CD4-positive, alpha-beta T cell treated with Interferon alpha-2 for 1 hour (primary cell): ENCODE measurements around the gene ATF4.
"Not testable (repeated sequence)": the region's sequence is repeated elsewhere in the genome, so short reads cannot be mapped to it uniquely, and the experiment has no call there.

Source experiments
- DNase-seq, 2 donors: peaks; one replicate each; pipeline ENCODE4 v3.0.0-alpha.2; 2020 to 2022

The ATF4 gene

DNA sequence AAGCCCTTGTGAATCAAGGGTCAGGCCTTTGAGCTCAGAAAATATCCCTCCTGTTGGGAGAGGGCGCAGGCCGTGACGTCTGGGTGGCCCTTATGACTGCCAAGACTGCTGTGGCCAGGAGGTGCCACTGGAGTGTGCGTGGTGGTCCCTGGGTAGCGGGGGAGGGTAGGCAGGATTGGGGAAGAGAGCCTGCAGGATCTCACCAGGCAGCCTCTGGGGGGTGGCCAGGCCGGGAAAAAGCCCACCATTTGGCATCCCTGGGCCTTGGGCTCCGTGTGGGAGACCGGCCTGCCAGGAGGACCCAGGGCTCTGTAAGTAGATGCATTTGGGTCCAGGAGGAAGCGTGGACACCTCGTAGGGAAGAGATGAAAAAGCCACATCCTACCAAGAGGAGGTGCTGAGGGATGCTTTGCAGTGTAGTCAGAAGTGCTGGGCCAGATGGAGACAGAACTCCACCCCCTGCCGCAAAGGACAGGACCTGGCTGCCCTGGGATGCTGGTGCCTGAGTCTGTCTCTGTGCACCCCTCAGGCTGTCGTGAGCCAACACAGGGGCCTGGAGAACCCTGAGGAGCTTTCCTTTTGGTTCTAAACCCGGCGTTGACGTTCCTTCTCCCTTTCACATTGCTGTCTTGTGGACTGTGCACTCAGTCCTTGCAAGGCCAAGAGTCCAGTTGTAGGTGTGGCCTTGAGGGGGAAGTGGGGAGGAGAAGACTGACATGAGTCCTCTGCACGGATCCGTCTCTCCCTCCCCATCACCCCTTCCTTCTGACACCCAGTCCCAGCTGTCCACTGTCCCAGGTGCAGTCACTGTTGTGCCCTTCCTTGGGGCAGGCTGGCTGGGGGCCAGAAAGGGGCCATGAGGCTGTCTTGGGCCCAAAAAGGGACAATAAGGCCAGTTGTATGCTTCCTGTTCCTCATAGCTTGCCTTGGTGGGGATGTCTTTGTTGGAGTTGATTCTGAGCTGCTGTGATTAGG lies 31.0 kb upstream of the ATF4 start:
- no peak for DNase-seq

DNA sequence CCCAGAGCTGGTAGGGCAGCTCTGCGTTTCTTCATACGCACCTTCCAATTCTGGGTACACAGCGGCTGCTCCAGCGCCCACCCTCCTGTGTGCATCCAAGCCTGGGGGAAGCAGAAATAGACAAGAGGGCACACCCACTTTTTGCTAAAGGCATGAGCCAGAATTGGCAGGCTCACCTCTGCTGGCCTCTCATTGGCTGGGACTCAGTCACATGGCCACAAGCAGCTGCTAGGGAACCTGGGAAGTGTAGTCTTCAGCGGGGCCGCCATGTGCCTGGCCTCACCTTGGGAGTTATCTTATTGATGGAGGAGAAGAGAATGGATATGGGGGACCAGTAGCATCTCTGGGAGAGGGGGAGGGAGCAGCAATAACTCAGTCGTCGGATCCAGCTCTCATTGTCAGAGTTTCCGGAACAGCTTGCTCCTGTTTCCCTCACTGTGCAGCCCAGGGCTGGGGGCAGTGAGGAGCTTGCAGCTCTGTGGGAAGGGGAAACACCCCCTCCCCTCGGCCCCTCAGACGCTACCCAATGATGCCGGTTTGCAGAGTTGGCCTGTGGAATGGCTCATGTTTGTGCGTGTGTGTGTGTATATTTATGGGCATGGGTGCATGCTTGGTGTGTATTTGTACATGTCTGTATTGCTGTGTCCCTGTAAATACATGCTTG lies 30.1 kb upstream of the ATF4 start:
- DNase-seq = peak; percentile 88 to 90

DNA sequence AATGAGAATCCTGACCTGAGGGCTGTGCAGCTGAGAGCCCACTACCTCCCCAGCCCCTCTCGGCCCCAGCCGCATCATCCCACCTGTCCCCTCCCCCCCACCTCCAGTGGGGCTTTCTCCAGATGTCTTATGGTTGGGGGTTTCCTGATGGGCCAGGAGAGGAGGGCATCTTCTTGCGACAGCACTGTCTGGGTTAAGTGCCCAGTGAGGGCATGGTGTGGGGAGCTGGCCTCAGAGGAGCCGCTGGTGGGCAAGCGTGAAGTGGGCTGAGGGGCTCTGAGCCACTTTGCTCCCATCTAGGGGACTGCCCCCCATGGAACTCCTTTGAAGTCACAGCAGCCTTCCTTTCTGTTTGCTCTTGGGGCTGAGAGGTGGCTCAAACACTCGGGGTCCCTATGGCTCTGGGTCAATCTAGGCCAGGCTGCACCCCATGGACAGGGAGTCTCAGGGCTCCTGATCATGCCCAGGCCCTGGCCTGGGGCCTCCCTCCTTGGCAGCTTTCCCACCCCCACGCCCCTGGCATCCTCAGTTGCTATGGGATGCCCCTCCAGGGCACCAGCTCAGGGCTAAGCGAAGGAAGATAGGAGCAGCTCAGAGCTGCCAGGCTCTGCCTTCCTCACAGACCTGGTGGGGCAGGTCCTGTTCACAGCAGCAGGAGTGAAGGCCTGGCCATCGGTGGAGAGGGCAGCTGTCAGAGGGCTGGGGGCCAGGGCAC lies 29.2 kb upstream of the ATF4 start:
- no peak for DNase-seq

DNA sequence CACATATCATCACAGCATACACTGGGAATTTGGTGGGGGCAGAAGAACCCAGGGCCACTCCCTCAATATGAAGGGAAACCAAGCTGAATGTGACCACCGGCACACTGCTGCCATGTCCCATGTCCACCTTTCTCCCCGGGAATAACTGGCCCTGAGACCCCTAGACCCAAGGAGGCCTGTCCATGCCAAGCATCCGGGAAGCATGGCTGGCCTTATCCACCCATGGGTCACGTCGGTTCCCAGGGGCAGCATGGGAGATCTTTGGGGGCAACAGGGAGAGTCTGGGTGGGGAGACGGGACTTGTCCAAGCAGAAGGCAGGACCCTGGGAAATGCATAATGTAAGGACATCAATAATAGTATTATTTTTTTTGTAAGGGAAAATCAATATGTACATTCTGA lies 28.7 kb upstream of the ATF4 start:
- no peak for DNase-seq

DNA sequence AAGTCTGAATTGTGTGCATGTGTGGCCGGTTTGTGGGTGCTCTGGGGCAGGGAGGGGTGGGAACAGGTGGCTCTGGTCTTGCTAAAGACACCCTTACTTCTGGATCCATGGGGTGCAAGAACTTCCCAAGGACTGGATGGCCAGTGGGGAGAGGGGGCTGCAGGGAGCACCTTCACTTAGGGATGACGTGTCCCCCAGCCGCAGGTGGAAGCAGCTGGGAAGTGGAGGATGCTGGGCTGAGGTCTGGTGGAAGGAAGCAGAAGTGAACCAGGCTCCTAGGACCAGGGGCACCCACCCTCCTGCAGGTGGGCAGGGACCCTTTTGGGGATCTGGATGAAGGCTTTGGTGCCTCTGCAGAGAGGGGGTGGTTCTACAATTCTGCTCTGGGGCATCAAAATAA lies 28.2 kb upstream of the ATF4 start:
- no peak for DNase-seq

DNA sequence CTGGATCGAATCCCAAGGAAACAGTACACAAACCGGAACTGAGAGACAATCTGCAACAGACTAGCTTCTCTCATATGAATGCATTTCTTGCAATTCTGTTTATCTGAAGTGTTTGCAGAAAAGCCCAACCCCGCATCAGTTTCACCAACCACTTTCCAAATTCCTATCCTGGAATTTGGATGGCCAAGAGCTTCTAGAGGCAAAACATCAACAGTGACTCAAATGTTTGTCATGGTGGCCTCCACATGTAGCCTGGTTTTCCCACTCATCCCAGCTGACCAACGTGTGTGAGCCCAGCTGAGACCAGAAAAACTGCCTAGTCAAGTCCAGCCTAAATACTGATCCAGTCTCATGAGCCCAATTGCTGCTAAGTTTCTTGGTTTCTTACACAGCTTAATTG lies 26.6 kb upstream of the ATF4 start:
- no peak for DNase-seq

DNA sequence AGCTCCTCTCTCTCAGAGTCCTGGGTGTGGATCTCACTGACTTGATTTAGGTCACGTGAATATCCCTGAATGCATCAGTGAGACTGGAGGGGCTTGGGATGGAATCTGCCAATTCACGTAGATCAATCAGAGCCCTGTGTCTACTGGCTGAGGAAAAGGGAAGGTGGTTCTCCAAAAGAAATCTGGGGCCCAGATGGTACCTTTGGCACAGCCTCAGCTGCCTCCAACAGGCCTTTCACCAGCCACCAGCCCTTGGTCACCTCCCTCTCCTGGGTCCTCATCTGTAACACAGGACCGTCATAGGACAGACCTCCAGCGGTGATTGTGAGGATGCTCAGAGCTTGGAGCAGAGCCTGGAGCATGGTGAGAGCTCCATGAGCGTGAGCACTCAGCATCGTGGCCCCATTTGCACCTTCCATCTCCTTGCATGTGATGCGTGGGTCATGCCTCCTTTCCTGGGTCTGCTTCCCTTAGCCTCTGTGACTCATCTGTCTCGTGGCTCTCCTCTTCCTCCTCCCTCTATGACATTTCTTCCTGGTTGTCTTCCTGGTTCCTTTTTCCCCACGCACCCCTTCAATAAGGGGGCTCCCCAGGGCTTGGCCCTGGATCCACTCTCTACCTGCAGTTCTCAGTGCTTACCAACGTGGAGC lies 25.8 kb upstream of the ATF4 start:
- peak in 1 of 2 donors; percentile 31 for DNase-seq

DNA sequence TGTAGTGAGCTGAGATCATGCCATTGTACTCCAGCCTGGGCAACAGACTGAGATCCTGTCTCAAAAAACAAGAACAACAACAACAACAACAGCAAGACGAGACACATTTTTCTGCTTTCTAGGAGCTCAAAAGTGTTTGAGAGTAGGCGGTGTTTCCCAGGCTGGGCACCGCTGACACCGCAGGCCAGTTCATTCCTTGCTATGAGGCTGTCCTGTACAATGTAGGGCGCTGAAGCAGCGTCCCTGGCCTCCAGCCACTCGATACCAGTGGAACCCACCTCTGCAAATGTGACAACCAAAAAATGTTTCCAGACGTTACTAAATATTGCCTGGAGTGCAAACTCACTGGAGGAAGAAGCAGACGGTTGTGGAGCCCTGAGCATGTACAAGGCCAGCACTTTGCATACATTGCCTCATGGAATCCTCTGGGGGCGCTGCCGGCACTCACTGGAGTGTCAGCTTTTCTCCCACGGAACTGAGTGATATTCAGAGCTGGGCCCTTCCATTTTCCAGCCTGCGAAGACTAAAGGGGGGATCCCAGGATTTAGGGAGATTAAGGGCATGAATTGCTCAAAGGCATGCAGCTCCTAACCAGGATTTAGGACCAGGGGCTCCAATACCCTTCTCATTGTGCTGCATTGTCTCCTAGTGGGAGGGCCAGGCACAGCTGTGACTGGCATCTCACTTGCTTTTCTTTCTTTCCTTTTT lies 24.1 kb upstream of the ATF4 start:
- DNase-seq = peak; percentile 58 to 59

DNA sequence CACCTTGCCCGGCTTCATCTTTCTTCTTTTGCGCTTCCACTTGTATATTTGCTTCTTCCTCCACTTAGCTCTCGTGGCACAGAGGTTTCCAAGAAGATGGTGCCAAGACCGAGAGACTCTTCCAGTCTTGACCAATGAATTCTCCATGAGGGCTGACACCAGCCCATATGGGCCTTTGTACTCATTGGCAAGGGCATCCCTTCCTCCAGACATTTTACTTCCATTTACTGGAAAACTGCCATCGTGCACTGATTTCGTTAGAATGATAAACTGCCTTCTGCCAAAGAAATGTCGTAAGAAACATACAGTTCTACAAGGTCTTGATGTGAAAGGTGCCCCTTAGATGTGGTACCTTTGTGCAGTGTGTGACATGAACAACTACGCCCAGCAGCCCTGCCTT lies 22.9 kb upstream of the ATF4 start:
- DNase-seq = no peak

DNA sequence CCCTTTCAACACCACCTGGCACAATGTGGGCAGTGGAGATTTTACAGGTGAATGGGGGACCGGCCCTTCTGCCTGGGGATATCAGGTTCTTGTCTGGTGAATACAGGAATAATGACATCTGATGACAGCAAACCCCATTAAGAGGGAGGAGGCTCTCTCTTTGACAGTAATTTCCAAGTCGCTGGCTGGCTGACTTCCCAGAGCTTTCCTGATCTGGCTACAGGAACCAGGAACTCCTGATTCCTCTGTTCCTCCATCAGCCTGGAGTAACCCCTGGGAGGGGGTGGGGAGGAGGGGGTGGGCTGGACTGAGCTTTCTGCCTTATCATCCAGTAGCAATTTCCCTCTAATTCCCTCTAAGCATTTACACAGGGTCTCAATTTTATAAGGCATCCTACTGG lies 22.0 kb upstream of the ATF4 start:
- DNase-seq = no peak

DNA sequence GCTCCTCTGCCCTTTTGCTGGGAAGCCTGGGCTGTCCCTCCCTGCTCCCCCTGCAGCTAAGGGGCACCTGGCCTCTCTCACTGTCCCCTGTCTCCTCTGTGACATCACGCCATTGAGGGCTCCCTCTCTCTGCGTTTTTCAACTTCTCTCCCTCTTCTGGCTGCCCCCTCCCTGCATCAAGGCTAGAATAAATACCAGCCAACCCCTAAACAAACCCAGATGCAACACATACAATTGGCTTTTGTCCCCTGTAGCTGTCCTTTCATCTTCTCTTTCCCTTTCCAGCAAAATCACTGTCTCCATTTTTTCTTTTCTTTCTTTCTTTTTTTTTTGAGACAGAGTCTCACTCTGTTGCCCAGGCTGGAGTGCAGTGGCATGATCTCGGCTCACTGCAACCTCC lies 21.6 kb upstream of the ATF4 start:
- DNase-seq = no peak

DNA sequence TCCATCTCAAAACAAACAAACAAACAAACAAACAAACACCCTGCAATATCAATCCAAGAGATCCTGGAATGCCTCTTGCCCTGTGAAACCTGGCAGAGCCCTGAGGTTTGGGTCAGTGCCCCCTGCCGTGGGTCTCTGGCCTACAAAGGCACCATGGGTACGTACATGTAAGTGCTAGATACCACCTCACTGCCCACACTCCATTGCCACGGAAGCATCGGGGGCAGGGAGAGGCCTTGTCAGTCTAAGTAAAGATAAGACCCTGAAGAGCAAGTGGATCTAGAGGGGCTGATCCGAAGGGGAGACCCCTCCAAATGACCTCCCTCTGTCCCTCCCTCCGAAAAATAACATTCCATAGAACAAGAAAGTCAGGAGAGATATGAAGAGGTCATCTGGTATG lies 20.3 kb upstream of the ATF4 start:
- DNase-seq = no peak

DNA sequence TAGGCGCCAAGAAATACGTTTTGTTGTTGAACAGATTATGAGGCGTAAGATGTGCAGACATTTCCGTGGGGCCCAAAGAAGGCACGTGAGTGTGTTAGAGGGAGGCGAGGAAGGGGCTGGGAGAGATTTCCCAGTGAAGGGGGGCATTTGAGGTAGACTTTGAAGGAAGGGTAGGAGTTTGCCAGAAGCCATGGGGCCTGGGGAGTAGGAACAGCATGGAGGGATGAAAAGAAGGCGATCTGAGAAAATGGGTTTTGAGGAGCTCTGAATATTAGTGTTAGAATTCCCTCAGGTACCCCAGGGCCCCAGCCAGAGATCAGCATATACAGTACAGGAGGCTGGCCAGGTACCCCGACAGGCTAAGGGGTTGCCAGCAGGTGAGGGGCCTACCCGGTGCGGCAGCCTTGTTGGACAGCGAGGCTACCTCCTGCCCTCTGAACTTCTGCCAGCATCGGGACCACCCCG lies 18.7 kb upstream of the ATF4 start:
- DNase-seq = no peak

DNA sequence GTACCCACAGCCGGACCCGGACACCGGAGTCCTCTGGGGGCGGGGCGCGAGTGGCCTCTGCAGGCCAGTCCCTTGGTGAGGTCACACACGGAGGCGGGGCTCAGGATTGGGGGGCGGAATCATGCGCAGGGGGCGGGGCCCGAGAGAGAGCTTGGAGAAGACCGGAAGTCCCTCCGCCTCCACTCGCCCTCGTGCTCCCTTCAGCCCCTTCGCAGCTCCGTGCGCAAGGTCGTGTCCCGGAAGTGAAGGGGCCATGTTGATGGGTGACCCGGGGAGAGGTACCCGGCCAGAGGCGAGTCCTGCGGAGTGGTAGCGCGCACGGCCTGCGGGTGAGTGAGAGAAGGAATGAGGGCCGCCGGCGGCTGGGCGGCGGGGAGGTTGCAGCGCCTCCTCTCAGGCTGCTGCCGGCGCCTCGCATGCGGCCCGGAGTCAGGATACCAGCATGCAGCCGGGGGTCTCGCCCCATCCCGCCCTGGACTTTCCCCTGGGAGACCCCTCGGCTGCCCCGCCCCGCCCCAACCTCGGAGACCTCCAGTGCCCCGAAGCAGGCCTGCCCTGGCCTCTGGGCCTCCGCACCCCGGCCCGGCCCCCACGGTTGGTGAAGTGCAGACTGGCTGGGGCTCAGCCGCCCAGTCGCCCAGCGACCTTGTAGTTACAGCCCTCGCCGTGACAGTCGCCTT lies 18.1 kb upstream of the ATF4 start, which contains the start of gene MIEF1:
Gene MIEF1, plus strand, starts transcription at position 182 of the 680 bp plus-strand sequence. CDS start 9,005 bp downstream, outside the sequence.
- peak; percentile 93 for DNase-seq

DNA sequence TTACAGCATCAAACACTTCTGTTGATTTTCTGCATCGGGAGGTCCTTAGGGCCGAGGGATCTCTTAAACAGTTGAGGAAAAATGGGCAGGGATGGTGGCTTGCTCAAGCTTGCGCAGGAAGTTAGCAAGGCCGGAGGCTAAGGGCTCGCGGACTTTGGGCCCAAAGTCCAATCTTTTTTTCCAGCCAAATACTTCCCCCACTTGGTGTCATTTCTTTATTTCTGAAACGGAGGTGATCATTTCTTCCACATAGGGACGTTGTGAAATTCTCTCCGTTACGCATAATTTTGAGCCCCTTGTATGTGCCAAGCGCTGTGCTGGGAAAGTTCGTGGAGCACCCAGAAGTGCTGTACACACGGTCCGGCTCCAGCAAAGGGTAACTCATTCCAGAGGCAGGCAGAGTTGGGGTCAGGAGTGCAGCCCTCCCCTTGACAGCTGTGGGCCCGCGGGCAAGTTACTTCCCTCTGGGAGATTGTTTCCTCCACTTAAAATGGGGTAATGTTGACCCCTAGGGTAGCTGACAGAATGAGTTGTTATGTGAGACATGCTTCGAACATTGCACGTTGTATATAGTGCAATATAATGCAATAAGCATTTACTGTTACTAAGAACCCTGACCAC lies 17.5 kb upstream of the ATF4 start:
- DNase-seq = no peak

DNA sequence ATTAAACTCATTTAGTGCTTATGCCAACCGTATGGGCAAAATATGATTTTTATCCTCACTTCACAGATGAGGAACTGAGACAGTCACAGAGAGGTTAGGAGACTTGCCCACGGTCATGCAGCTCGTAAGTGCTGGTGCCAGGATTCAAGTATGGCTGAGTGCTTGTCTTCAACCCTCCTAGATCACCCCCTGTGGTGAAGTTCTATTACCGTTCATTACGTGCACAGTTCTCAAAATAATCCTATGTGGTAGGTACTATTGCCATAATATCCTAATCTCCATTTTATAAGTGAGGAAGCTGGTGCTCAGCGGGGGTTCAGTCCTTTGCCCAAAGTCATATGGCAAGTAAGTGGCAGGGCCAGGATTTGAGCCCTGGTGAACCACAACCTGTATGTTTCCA lies 16.7 kb upstream of the ATF4 start:
- no peak for DNase-seq

DNA sequence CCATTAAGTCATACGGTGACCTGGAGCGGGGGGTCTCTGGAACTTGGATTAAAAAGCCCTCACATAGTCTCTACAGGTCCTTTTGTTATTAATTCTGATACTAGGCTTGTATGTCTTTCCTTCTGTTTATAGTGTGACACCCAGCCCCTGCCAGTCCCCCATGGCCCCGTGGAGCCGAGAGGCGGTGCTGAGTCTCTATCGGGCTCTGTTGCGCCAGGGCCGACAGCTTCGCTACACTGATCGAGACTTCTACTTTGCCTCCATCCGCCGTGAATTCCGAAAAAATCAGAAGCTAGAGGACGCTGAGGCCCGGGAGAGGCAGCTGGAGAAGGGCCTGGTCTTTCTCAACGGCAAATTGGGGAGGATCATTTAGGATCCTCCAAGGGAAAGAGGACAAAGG lies 16.3 kb upstream of the ATF4 start:
- DNase-seq = no peak

DNA sequence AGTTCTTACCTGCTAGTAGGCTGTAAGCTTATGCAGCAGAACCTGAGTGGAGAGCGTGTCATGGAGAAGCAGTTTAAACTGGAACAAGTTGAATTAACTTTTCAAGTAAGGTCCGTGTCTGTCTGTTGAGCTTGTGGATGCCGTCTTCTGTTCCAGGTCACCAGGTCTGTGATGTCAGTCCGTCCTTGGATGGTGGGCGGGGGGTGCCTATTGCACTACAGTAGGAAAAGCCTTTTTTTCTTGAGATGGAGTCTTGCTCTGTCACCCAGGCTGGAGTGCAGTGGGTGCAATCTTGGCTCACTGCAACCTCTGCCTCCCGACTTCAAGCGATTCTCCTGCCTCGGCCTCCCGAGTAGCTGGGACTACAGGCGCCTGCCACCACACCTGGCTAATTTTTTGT lies 13.3 kb upstream of the ATF4 start:
- not testable (repeated sequence) for DNase-seq

DNA sequence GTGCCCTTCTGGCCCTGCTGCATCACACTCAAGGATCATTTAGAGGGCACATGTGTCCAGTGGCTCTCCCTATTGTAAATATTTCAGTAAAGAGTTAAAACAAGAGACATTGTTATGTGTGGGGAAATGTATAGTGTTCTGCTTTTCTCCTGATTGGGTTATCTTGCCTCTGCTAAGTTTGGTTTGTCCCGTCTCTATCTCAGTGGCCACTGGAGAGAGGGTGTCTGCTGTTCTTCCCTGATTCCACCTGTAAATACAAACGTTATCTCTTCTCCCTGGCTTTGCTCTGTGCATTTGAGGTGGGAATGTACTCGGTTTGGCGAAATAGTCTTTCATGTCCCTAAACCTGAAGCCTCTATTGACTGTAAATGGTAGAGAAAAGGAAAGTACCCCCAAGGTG lies 12.0 kb upstream of the ATF4 start:
- no peak for DNase-seq

DNA sequence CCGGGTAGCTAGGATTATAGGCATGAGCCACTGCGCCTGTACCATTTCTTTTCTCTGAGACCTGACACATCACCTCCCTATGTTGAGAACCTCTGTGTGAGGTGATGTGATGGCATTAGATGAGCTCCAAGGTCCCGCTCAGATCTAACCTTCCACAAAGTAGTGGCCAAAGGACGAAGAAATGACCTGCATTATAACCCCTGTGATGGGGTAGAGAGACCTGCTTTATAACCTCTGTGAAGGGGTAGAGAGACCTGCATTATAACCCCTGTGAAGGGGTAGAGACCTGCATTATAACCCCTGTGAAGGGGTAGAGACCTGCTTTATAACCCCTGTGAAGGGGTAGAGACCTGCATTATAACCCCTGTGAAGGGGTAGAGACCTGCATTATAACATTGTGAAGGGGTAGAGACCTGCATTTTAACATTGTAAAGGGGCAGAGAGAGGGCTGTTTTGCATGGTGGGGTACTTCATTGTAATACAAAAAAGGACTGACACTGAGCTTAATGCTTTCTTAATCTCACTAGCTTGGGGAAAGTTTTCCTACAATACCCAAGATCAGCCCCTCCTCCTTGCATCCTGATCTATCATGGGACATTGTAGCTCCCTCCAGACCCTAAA lies 9.7 kb upstream of the ATF4 start:
- no peak for DNase-seq

DNA sequence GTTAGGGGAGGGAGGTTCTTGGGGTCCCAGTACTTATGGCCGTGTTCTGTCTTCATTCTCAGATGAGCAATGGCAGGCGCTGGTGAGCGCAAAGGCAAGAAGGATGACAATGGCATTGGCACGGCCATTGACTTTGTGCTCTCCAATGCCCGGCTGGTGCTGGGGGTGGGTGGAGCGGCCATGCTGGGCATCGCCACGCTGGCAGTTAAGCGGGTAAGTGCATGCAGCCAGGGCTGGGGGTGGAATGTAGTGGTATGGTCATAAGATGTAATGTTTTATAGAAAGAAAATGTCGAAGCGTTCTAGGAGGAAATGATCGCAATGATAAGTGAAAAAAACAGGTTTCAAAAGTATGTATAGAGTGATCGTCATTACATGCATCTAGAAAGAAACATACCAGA lies 9.1 kb upstream of the ATF4 start:
- DNase-seq = no peak
